Ovary (tissue), 3 donors: Measurements from ENCODE around the gene COPS4.

Source experiments
- EP300 ChIP-seq: sonication (generic); formaldehyde crosslinking; IDR thresholded peaks from one replicate; pipeline ENCODE4 v1.6.1; 2017; ENCODE audit warnings: antibody characterized with exemption
- POLR2A ChIP-seq: fragments of 450-650 bp; IDR thresholded peaks from one replicate; pipeline ENCODE4 v1.6.1; 2017; ENCODE audit warnings: antibody characterized with exemption, mild to moderate bottlenecking, moderate library complexity
- TF ChIP-seq, protein P1 (sequence below), 3 donors: fragments of 450-650 bp in 2 of 3; fragments of 200-600 bp in 1 of 3; IDR thresholded peaks; one replicate each; pipeline versions ENCODE4 v1.5.1 to v1.8.0; 2016 to 2022; ENCODE audit warnings: antibody characterized with exemption in 3 of 3, mild to moderate bottlenecking in 1 of 3
- donor health status: DM: no; HTN: no; CAD: no.

- TF ChIP-seq, protein P1, sequence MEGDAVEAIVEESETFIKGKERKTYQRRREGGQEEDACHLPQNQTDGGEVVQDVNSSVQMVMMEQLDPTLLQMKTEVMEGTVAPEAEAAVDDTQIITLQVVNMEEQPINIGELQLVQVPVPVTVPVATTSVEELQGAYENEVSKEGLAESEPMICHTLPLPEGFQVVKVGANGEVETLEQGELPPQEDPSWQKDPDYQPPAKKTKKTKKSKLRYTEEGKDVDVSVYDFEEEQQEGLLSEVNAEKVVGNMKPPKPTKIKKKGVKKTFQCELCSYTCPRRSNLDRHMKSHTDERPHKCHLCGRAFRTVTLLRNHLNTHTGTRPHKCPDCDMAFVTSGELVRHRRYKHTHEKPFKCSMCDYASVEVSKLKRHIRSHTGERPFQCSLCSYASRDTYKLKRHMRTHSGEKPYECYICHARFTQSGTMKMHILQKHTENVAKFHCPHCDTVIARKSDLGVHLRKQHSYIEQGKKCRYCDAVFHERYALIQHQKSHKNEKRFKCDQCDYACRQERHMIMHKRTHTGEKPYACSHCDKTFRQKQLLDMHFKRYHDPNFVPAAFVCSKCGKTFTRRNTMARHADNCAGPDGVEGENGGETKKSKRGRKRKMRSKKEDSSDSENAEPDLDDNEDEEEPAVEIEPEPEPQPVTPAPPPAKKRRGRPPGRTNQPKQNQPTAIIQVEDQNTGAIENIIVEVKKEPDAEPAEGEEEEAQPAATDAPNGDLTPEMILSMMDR (IDR thresholded peaks at IDR 0.05): no peak
- TF ChIP-seq POLR2A (no peak), EP300 (no peak)
Measured at GRCh38 chr4:83013902-83014301, 21.1 kb upstream of the COPS4 start.
